H9 (cell line): ENCODE results near the gene PDE4B. TPM values are rescaled to one million over a fixed set of nuclear protein-coding genes. Genes with fewer than 3 reads are reported as not detected.

ENCODE experiments used
- DNase-seq: peaks from one replicate; pipeline ENCODE4 v3.0.0-alpha.2; 2017
- H2AFZ ChIP-seq: one replicate; pipeline ENCODE4 v1.6.1; 2013; ENCODE audit warnings: mild to moderate bottlenecking, low read length, control low read depth, moderate library complexity
- H2AK5ac ChIP-seq: 2 replicates; pipeline ENCODE4 v1.6.1; 2013; ENCODE audit warnings: low read length, control low read depth, mixed read lengths; ENCODE audit not compliant: insufficient read length
- H2BK120ac ChIP-seq: one replicate; pipeline ENCODE4 v1.6.1; 2013; ENCODE audit warnings: low read depth, mild to moderate bottlenecking, low read length, control low read depth, inconsistent platforms; ENCODE audit not compliant: poor library complexity, severe bottlenecking
- H2BK12ac ChIP-seq: 2 replicates; pipeline ENCODE4 v1.6.1; 2013; ENCODE audit warnings: low read length, control low read depth, mixed read lengths, low read depth; ENCODE audit not compliant: insufficient read length
- H2BK15ac ChIP-seq: 2 replicates; pipeline ENCODE4 v1.6.1; 2013; ENCODE audit warnings: low read depth, low read length, control low read depth
- H2BK20ac ChIP-seq: one replicate; pipeline ENCODE4 v1.6.1; 2013; ENCODE audit warnings: low read depth, mild to moderate bottlenecking, low read length, control low read depth, inconsistent platforms; ENCODE audit not compliant: poor library complexity, severe bottlenecking
- H2BK5ac ChIP-seq: 2 replicates; pipeline ENCODE4 v1.6.1; 2013; ENCODE audit warnings: low read length, control low read depth, mixed read lengths; ENCODE audit not compliant: insufficient read length
- H3K14ac ChIP-seq: 2 replicates; pipeline ENCODE4 v1.6.1; 2013; ENCODE audit warnings: low read length, control low read depth; ENCODE audit not compliant: insufficient read depth
- H3K18ac ChIP-seq: 2 replicates; pipeline ENCODE4 v1.6.1; 2013; ENCODE audit warnings: low read depth, mild to moderate bottlenecking, mixed read lengths, low read length, control low read depth; ENCODE audit not compliant: insufficient read length
- H3K23ac ChIP-seq: 2 replicates; pipeline ENCODE4 v1.6.1; 2013; ENCODE audit warnings: low read length, control low read depth, mixed read lengths, low read depth; ENCODE audit not compliant: insufficient read length
- H3K23me2 ChIP-seq: 2 replicates; pipeline ENCODE4 v1.6.1; 2013; ENCODE audit warnings: low read depth, mild to moderate bottlenecking, mixed read lengths, low read length, control low read depth; ENCODE audit not compliant: insufficient read length, poor library complexity, severe bottlenecking
- H3K27ac ChIP-seq: 2 replicates; pipeline ENCODE4 v1.5.1; 2013; ENCODE audit warnings: low read length, control low read depth, mixed read lengths, low read depth; ENCODE audit not compliant: insufficient read length
- H3K27me3 ChIP-seq: 2 replicates; pipeline ENCODE4 v1.6.1; 2013; ENCODE audit warnings: low read length, control low read depth, inconsistent platforms; ENCODE audit not compliant: insufficient read depth
- H3K4ac ChIP-seq: 2 replicates; pipeline ENCODE4 v1.6.1; 2013; ENCODE audit warnings: low read depth, mild to moderate bottlenecking, control low read depth, inconsistent platforms, low read length, moderate library complexity
- H3K4me1 ChIP-seq: 2 replicates; pipeline ENCODE4 v1.6.1; 2013; ENCODE audit warnings: low read length, control low read depth, inconsistent platforms; ENCODE audit not compliant: insufficient read depth
- H3K4me2 ChIP-seq: 2 replicates; pipeline ENCODE4 v1.6.1; 2013; ENCODE audit warnings: low read length, control low read depth, mixed read lengths; ENCODE audit not compliant: insufficient read length, insufficient read depth
- H3K56ac ChIP-seq: 2 replicates; pipeline ENCODE4 v1.6.1; 2013; ENCODE audit warnings: low read depth, mild to moderate bottlenecking, mixed read lengths, low read length, control low read depth; ENCODE audit not compliant: insufficient read length
- H3K79me1 ChIP-seq: 2 replicates; pipeline ENCODE4 v1.6.1; 2013; ENCODE audit warnings: low read depth, mild to moderate bottlenecking, moderate library complexity, low read length, control low read depth, inconsistent platforms; ENCODE audit not compliant: insufficient read depth, poor library complexity, severe bottlenecking
- H3K79me2 ChIP-seq: 2 replicates; pipeline ENCODE4 v1.6.1; 2013; ENCODE audit warnings: low read length, control low read depth, inconsistent platforms; ENCODE audit not compliant: insufficient read depth
- H3K9ac ChIP-seq: 2 replicates; pipeline ENCODE4 v1.6.1; 2013; ENCODE audit warnings: low read length, control low read depth, mixed read lengths; ENCODE audit not compliant: insufficient read length; ENCODE audit errors: extremely low read depth
- H3K9me3 ChIP-seq: one replicate; pipeline ENCODE4 v1.6.1; 2013; ENCODE audit warnings: low read depth, low read length, inconsistent platforms; ENCODE audit not compliant: control insufficient read depth
- H3T11ph ChIP-seq: one replicate; pipeline ENCODE4 v1.6.1; 2013; ENCODE audit warnings: mild to moderate bottlenecking, low read length, control low read depth, inconsistent platforms
- H4K20me1 ChIP-seq: one replicate; pipeline ENCODE4 v1.6.1; 2013; ENCODE audit not compliant: control insufficient read depth, insufficient read length, insufficient read depth
- H4K5ac ChIP-seq: 2 replicates; pipeline ENCODE4 v1.6.1; 2013; ENCODE audit warnings: low read depth, mild to moderate bottlenecking, mixed read lengths, low read length, control low read depth; ENCODE audit not compliant: insufficient read length
- H4K8ac ChIP-seq: replicated peaks from 2 replicates; pipeline ENCODE4 v1.6.1; 2013; ENCODE audit warnings: low read length, control low read depth, mixed read lengths, low read depth; ENCODE audit not compliant: insufficient read length
- H4K91ac ChIP-seq: 2 replicates; pipeline ENCODE4 v1.6.1; 2013; ENCODE audit warnings: low read depth, mild to moderate bottlenecking, moderate library complexity, mixed read lengths, low read length, control low read depth; ENCODE audit not compliant: insufficient read length
- H3K27ac Mint-ChIP-seq, 3 experiments: 2 replicates in 2 of 3; 3 replicates in 1 of 3; pipeline ENCODE4 v1.8.0; 2020 to 2021; ENCODE audit warnings: mixed read lengths in 3 of 3, mild to moderate bottlenecking in 1 of 3, moderate library complexity in 1 of 3
- H3K27me3 Mint-ChIP-seq: 2 replicates; pipeline ENCODE4 v1.8.0; 2021; ENCODE audit warnings: low read depth, mild to moderate bottlenecking, moderate library complexity, mixed read lengths
- H3K36me3 Mint-ChIP-seq, 3 experiments: 2 replicates in 2 of 3; 3 replicates in 1 of 3; pipeline ENCODE4 v1.8.0; 2020 to 2021; ENCODE audit warnings: low read depth in 3 of 3, mixed read lengths in 3 of 3; ENCODE audit not compliant: insufficient read depth in 1 of 3
- H3K4me1 Mint-ChIP-seq, 2 experiments: 2 replicates each; pipeline ENCODE4 v1.8.0; 2020; ENCODE audit warnings: mixed read lengths in 2 of 2
- H3K4me3 Mint-ChIP-seq, 2 experiments: 2 replicates in 1 of 2; 3 replicates in 1 of 2; pipeline ENCODE4 v1.8.0; 2020 to 2021; ENCODE audit warnings: mild to moderate bottlenecking in 2 of 2, mixed read lengths in 2 of 2, moderate library complexity in 1 of 2
- H3K9me3 Mint-ChIP-seq, 2 experiments: 2 replicates in 1 of 2; 3 replicates in 1 of 2; pipeline ENCODE4 v1.8.0; 2020; ENCODE audit warnings: mild to moderate bottlenecking in 2 of 2, mixed read lengths in 2 of 2, moderate library complexity in 1 of 2
- WGBS: extraction: QIAGEN DNeasy Blood & Tissue Kit; methylation state at CpG from one replicate; pipeline ENCODE4 v1.1.7; 2013; ENCODE audit warnings: missing lambda C conversion rate, low lambda C conversion rate, mixed read lengths; ENCODE audit not compliant: insufficient read length; ENCODE audit errors: extremely low coverage; 5-methylcytosine and 5-hydroxymethylcytosine counted together
- total RNA-seq: library from RNA; stranded (reverse); gene quantifications from 2 replicates; pipeline ENCODE4 v1.2.1, GENCODE V29; 2021
- TF ChIP-seq, protein P1 (sequence below): fragments of 200-600 bp; sonication (generic); conservative IDR thresholded peaks from 3 replicates; pipeline ENCODE4 v1.8.0; 2021; ENCODE audit warnings: antibody characterized with exemption, mild to moderate bottlenecking

PDE4B gene
- total RNA-seq, 1 experiment from 2014 or later: 19.8 TPM

DNA sequence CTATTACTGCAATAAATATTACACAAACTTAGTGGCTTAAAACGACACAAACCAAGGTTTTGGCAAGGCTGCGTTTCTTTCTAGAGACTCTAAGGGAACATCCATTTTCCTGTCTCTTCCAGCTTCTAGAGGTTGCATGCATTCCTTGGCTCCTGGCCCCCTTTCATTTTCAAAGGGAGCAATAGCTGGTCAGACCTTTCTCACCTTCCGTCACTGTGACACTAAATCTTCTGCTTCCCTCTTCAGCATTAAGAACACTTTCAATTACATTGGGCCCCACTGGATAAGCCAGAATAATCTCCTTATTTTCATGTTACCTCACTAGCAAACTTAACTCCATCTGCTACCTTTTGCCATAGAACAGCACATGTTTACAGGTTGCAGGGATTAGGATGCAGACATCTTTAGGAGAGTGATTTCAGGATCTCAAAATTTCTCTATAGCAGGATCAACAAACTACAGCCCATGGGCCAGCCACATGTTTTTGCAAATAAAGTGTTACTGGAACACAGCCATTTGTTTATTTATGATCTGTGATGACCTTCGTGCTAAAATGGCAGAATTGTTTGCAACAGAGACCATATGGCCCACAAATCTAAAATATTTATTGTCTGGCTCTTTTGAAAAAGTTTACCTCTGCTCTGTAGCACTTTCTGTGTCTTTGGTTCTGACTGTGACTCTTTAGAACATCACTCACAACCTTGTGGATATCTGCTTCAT, 519.7 kb downstream of the PDE4B start:
- Histone ChIP-seq H3K23ac (no peak overlapping the region), H2BK15ac (no peak overlapping the region), H3K14ac (no peak overlapping the region), H3K56ac (no peak overlapping the region), H3K79me1 (no peaks in the 10 kb centered on the region), H3K79me2 (no peaks in the 10 kb centered on the region), H3K4ac (no peak overlapping the region), H2BK120ac (no peak overlapping the region), H4K91ac (no peak overlapping the region), H3K23me2 (no peaks in the 10 kb centered on the region), H2BK20ac (no peak overlapping the region), H2AK5ac (no peak overlapping the region), H4K5ac (no peak overlapping the region), H3K4me2 (no peak overlapping the region), H4K20me1 (no peaks in the 10 kb centered on the region), H3K4me1 (no peaks in the 10 kb centered on the region), H3K27ac (no peak overlapping the region), H2BK12ac (no peak overlapping the region), H4K8ac (no peak overlapping the region), H2BK5ac (no peak overlapping the region), H3K18ac (no peak overlapping the region), H3K9me3 (no peaks in the 10 kb centered on the region), H2AFZ (no peak overlapping the region), H3K9ac (no peak overlapping the region), H3K27me3 (no peaks in the 10 kb centered on the region), H3T11ph (no peak overlapping the region)
- Mint-ChIP-seq H3K27ac (no peak overlapping the region), H3K9me3 (no peaks in the 10 kb centered on the region; a peak in 1 of 5 replicates), H3K27me3 (no peaks in the 10 kb centered on the region), H3K4me1 (0 out of 4 replicates have a peak, but pooled peaks cover 0 to 2% of the 10 kb centered on the region in 2 experiments), H3K4me3 (no peak overlapping the region), H3K36me3 (no peaks in the 10 kb centered on the region)
- no peak for DNase-seq
- no CpG with 5 or more reads among the region's 4 CpGs for WGBS
- TF ChIP-seq, protein P1, sequence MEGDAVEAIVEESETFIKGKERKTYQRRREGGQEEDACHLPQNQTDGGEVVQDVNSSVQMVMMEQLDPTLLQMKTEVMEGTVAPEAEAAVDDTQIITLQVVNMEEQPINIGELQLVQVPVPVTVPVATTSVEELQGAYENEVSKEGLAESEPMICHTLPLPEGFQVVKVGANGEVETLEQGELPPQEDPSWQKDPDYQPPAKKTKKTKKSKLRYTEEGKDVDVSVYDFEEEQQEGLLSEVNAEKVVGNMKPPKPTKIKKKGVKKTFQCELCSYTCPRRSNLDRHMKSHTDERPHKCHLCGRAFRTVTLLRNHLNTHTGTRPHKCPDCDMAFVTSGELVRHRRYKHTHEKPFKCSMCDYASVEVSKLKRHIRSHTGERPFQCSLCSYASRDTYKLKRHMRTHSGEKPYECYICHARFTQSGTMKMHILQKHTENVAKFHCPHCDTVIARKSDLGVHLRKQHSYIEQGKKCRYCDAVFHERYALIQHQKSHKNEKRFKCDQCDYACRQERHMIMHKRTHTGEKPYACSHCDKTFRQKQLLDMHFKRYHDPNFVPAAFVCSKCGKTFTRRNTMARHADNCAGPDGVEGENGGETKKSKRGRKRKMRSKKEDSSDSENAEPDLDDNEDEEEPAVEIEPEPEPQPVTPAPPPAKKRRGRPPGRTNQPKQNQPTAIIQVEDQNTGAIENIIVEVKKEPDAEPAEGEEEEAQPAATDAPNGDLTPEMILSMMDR: no peak
